ENCODE data around the gene SORD.
"Not testable (repeated sequence)": the region's sequence is repeated elsewhere in the genome, so short reads cannot be mapped to it uniquely, and the experiment has no call there.

DNA sequence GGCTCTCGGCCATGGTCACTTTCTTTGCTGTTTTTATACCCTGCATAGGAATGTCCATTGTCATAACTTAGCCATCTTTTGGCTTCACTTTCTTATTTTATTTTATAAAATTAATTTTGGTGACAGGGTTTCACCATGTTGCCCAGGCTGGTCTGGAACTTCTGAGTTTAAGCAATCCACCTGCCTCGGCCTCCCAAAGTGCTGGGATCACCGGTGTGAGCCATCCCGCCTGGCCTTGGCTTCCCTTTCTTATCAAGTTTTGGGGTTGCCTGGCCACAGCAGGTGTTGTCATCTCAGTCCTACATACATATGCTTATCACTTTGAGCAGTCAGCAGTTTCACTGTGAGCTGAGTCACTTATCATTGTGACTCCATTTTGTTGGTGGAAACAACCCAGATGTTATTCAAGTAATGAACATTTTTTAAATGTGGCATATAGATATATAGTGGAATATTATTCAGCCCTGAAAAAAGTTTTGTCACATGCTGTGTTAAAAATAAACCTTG is 8.6 kb downstream of the SORD start:
- TF ChIP-seq, protein P1, sequence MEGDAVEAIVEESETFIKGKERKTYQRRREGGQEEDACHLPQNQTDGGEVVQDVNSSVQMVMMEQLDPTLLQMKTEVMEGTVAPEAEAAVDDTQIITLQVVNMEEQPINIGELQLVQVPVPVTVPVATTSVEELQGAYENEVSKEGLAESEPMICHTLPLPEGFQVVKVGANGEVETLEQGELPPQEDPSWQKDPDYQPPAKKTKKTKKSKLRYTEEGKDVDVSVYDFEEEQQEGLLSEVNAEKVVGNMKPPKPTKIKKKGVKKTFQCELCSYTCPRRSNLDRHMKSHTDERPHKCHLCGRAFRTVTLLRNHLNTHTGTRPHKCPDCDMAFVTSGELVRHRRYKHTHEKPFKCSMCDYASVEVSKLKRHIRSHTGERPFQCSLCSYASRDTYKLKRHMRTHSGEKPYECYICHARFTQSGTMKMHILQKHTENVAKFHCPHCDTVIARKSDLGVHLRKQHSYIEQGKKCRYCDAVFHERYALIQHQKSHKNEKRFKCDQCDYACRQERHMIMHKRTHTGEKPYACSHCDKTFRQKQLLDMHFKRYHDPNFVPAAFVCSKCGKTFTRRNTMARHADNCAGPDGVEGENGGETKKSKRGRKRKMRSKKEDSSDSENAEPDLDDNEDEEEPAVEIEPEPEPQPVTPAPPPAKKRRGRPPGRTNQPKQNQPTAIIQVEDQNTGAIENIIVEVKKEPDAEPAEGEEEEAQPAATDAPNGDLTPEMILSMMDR (IDR thresholded peaks at IDR 0.05) = not testable (repeated sequence)
- TF ChIP-seq POLR2A (IDR thresholded peaks at IDR 0.05) = not testable (repeated sequence)
